H9 (cell line): Measurements from ENCODE around the gene RAB24. TPM values are rescaled to one million over a fixed set of nuclear protein-coding genes. Genes with fewer than 3 reads are reported as not detected.
A peak's percentile ranks its signal among the peaks of the same experiment; 100 is the strongest.

Experiments used
- DNase-seq: peaks from one replicate; pipeline ENCODE4 v3.0.0-alpha.2; 2017
- H2AFZ ChIP-seq: one replicate; pipeline ENCODE4 v1.6.1; 2013; ENCODE audit warnings: mild to moderate bottlenecking, low read length, control low read depth, moderate library complexity
- H2AK5ac ChIP-seq: 2 replicates; pipeline ENCODE4 v1.6.1; 2013; ENCODE audit warnings: low read length, control low read depth, mixed read lengths; ENCODE audit not compliant: insufficient read length
- H2BK120ac ChIP-seq: one replicate; pipeline ENCODE4 v1.6.1; 2013; ENCODE audit warnings: low read depth, mild to moderate bottlenecking, low read length, control low read depth, inconsistent platforms; ENCODE audit not compliant: poor library complexity, severe bottlenecking
- H2BK12ac ChIP-seq: 2 replicates; pipeline ENCODE4 v1.6.1; 2013; ENCODE audit warnings: low read length, control low read depth, mixed read lengths, low read depth; ENCODE audit not compliant: insufficient read length
- H2BK15ac ChIP-seq: 2 replicates; pipeline ENCODE4 v1.6.1; 2013; ENCODE audit warnings: low read depth, low read length, control low read depth
- H2BK20ac ChIP-seq: one replicate; pipeline ENCODE4 v1.6.1; 2013; ENCODE audit warnings: low read depth, mild to moderate bottlenecking, low read length, control low read depth, inconsistent platforms; ENCODE audit not compliant: poor library complexity, severe bottlenecking
- H2BK5ac ChIP-seq: 2 replicates; pipeline ENCODE4 v1.6.1; 2013; ENCODE audit warnings: low read length, control low read depth, mixed read lengths; ENCODE audit not compliant: insufficient read length
- H3K14ac ChIP-seq: 2 replicates; pipeline ENCODE4 v1.6.1; 2013; ENCODE audit warnings: low read length, control low read depth; ENCODE audit not compliant: insufficient read depth
- H3K18ac ChIP-seq: 2 replicates; pipeline ENCODE4 v1.6.1; 2013; ENCODE audit warnings: low read depth, mild to moderate bottlenecking, mixed read lengths, low read length, control low read depth; ENCODE audit not compliant: insufficient read length
- H3K23ac ChIP-seq: 2 replicates; pipeline ENCODE4 v1.6.1; 2013; ENCODE audit warnings: low read length, control low read depth, mixed read lengths, low read depth; ENCODE audit not compliant: insufficient read length
- H3K23me2 ChIP-seq: 2 replicates; pipeline ENCODE4 v1.6.1; 2013; ENCODE audit warnings: low read depth, mild to moderate bottlenecking, mixed read lengths, low read length, control low read depth; ENCODE audit not compliant: insufficient read length, poor library complexity, severe bottlenecking
- H3K27ac ChIP-seq: 2 replicates; pipeline ENCODE4 v1.5.1; 2013; ENCODE audit warnings: low read length, control low read depth, mixed read lengths, low read depth; ENCODE audit not compliant: insufficient read length
- H3K27me3 ChIP-seq: 2 replicates; pipeline ENCODE4 v1.6.1; 2013; ENCODE audit warnings: low read length, control low read depth, inconsistent platforms; ENCODE audit not compliant: insufficient read depth
- H3K4ac ChIP-seq: 2 replicates; pipeline ENCODE4 v1.6.1; 2013; ENCODE audit warnings: low read depth, mild to moderate bottlenecking, control low read depth, inconsistent platforms, low read length, moderate library complexity
- H3K4me1 ChIP-seq: 2 replicates; pipeline ENCODE4 v1.6.1; 2013; ENCODE audit warnings: low read length, control low read depth, inconsistent platforms; ENCODE audit not compliant: insufficient read depth
- H3K4me2 ChIP-seq: 2 replicates; pipeline ENCODE4 v1.6.1; 2013; ENCODE audit warnings: low read length, control low read depth, mixed read lengths; ENCODE audit not compliant: insufficient read length, insufficient read depth
- H3K56ac ChIP-seq: 2 replicates; pipeline ENCODE4 v1.6.1; 2013; ENCODE audit warnings: low read depth, mild to moderate bottlenecking, mixed read lengths, low read length, control low read depth; ENCODE audit not compliant: insufficient read length
- H3K79me1 ChIP-seq: 2 replicates; pipeline ENCODE4 v1.6.1; 2013; ENCODE audit warnings: low read depth, mild to moderate bottlenecking, moderate library complexity, low read length, control low read depth, inconsistent platforms; ENCODE audit not compliant: insufficient read depth, poor library complexity, severe bottlenecking
- H3K79me2 ChIP-seq: 2 replicates; pipeline ENCODE4 v1.6.1; 2013; ENCODE audit warnings: low read length, control low read depth, inconsistent platforms; ENCODE audit not compliant: insufficient read depth
- H3K9ac ChIP-seq: 2 replicates; pipeline ENCODE4 v1.6.1; 2013; ENCODE audit warnings: low read length, control low read depth, mixed read lengths; ENCODE audit not compliant: insufficient read length; ENCODE audit errors: extremely low read depth
- H3K9me3 ChIP-seq: one replicate; pipeline ENCODE4 v1.6.1; 2013; ENCODE audit warnings: low read depth, low read length, inconsistent platforms; ENCODE audit not compliant: control insufficient read depth
- H3T11ph ChIP-seq: one replicate; pipeline ENCODE4 v1.6.1; 2013; ENCODE audit warnings: mild to moderate bottlenecking, low read length, control low read depth, inconsistent platforms
- H4K20me1 ChIP-seq: one replicate; pipeline ENCODE4 v1.6.1; 2013; ENCODE audit not compliant: control insufficient read depth, insufficient read length, insufficient read depth
- H4K5ac ChIP-seq: 2 replicates; pipeline ENCODE4 v1.6.1; 2013; ENCODE audit warnings: low read depth, mild to moderate bottlenecking, mixed read lengths, low read length, control low read depth; ENCODE audit not compliant: insufficient read length
- H4K8ac ChIP-seq: replicated peaks from 2 replicates; pipeline ENCODE4 v1.6.1; 2013; ENCODE audit warnings: low read length, control low read depth, mixed read lengths, low read depth; ENCODE audit not compliant: insufficient read length
- H4K91ac ChIP-seq: 2 replicates; pipeline ENCODE4 v1.6.1; 2013; ENCODE audit warnings: low read depth, mild to moderate bottlenecking, moderate library complexity, mixed read lengths, low read length, control low read depth; ENCODE audit not compliant: insufficient read length
- H3K27ac Mint-ChIP-seq, 3 experiments: 2 replicates in 2 of 3; 3 replicates in 1 of 3; pipeline ENCODE4 v1.8.0; 2020 to 2021; ENCODE audit warnings: mixed read lengths in 3 of 3, mild to moderate bottlenecking in 1 of 3, moderate library complexity in 1 of 3
- H3K27me3 Mint-ChIP-seq: 2 replicates; pipeline ENCODE4 v1.8.0; 2021; ENCODE audit warnings: low read depth, mild to moderate bottlenecking, moderate library complexity, mixed read lengths
- H3K36me3 Mint-ChIP-seq, 3 experiments: 2 replicates in 2 of 3; 3 replicates in 1 of 3; pipeline ENCODE4 v1.8.0; 2020 to 2021; ENCODE audit warnings: low read depth in 3 of 3, mixed read lengths in 3 of 3; ENCODE audit not compliant: insufficient read depth in 1 of 3
- H3K4me1 Mint-ChIP-seq, 2 experiments: 2 replicates each; pipeline ENCODE4 v1.8.0; 2020; ENCODE audit warnings: mixed read lengths in 2 of 2
- H3K4me3 Mint-ChIP-seq, 2 experiments: 2 replicates in 1 of 2; 3 replicates in 1 of 2; pipeline ENCODE4 v1.8.0; 2020 to 2021; ENCODE audit warnings: mild to moderate bottlenecking in 2 of 2, mixed read lengths in 2 of 2, moderate library complexity in 1 of 2
- H3K9me3 Mint-ChIP-seq, 2 experiments: 2 replicates in 1 of 2; 3 replicates in 1 of 2; pipeline ENCODE4 v1.8.0; 2020; ENCODE audit warnings: mild to moderate bottlenecking in 2 of 2, mixed read lengths in 2 of 2, moderate library complexity in 1 of 2
- CTCF ChIP-seq: fragments of 200-600 bp; sonication (generic); conservative IDR thresholded peaks from 3 replicates; pipeline ENCODE4 v1.8.0; 2021; ENCODE audit warnings: antibody characterized with exemption, mild to moderate bottlenecking
- WGBS: extraction: QIAGEN DNeasy Blood & Tissue Kit; methylation state at CpG from one replicate; pipeline ENCODE4 v1.1.7; 2013; ENCODE audit warnings: missing lambda C conversion rate, low lambda C conversion rate, mixed read lengths; ENCODE audit not compliant: insufficient read length; ENCODE audit errors: extremely low coverage; 5-methylcytosine and 5-hydroxymethylcytosine counted together
- total RNA-seq: library from RNA; stranded (reverse); gene quantifications from 2 replicates; pipeline ENCODE4 v1.2.1, GENCODE V29; 2021

The RAB24 gene
- total RNA-seq, 1 experiment from 2014 or later, result 17.6 TPM

GRCh38 chr5:177349762-177350161, 46.2 kb upstream of the RAB24 start:
- H3K79me1 ChIP-seq, result peaks cover 4% of the 10 kb centered on the region
- H3K4me1 Mint-ChIP-seq, result peaks cover 20 to 25% of the 10 kb centered on the region in 2 experiments
- H3K27me3 ChIP-seq, result no peaks in the 10 kb centered on the region
- H4K20me1 ChIP-seq, result no peaks in the 10 kb centered on the region
- no peaks in the 10 kb centered on the region for H3K9me3 ChIP-seq
- no peak overlapping the region for H3K14ac ChIP-seq
- H4K91ac ChIP-seq, result no peak overlapping the region
- H2AK5ac ChIP-seq, result no peak overlapping the region
- no peak overlapping the region for H3T11ph ChIP-seq
- DNase-seq, result no peak
- H3K27ac ChIP-seq, result no peak overlapping the region
- H4K5ac ChIP-seq, result no peak overlapping the region
- H3K23me2 ChIP-seq, result peaks cover 7% of the 10 kb centered on the region
- peak overlapping the region; percentile 57 to 66 for H3K4me3 Mint-ChIP-seq
- peaks cover 2 to 25% (median 23%) of the 10 kb centered on the region in 3 experiments; a peak in 6 of 7 replicates for H3K36me3 Mint-ChIP-seq
- H2BK120ac ChIP-seq, result no peak overlapping the region
- peaks cover 3% of the 10 kb centered on the region; the same call in 1 of the 2 replicates for H3K4me1 ChIP-seq
- H3K27me3 Mint-ChIP-seq, result peaks cover 14% of the 10 kb centered on the region
- H3K9ac ChIP-seq, result no peak overlapping the region
- H2BK20ac ChIP-seq, result no peak overlapping the region
- peak overlapping the region in 1 of 3 experiments; percentile 60; a peak in 1 of 7 replicates for H3K27ac Mint-ChIP-seq
- no peak overlapping the region for H2AFZ ChIP-seq
- peaks cover 17% of the 10 kb centered on the region for H3K79me2 ChIP-seq
- H3K23ac ChIP-seq, result no peak overlapping the region
- no peak overlapping the region for H2BK5ac ChIP-seq
- H3K18ac ChIP-seq, result no peak overlapping the region
- WGBS, result no CpG with 5 or more reads among the region's 5 CpGs
- H3K56ac ChIP-seq, result no peak overlapping the region
- H3K4me2 ChIP-seq, result peak overlapping the region; percentile 89
- no peak overlapping the region for H4K8ac ChIP-seq
- no peak overlapping the region for H2BK15ac ChIP-seq
- no peak overlapping the region for H2BK12ac ChIP-seq
- no peaks in the 10 kb centered on the region; a peak in 1 of 5 replicates for H3K9me3 Mint-ChIP-seq
- no peak overlapping the region for H3K4ac ChIP-seq
- no peak for TF ChIP-seq CTCF
